Coronary artery (tissue), 2 donors: ENCODE data around the gene PUM2.

Source experiments
- DNase-seq: peaks from one replicate; pipeline ENCODE4 v3.0.0-alpha.2; 2017; ENCODE audit warnings: low spot score
- H3K27ac ChIP-seq, 2 donors: fragments of 200-600 bp; sonication (generic); one replicate each; pipeline ENCODE4 v1.5.1; 2016 to 2019
- H3K4me3 ChIP-seq: fragments of 200-600 bp; sonication (generic); 2 replicates; pipeline ENCODE4 v1.5.1; 2016; ENCODE audit warnings: mild to moderate bottlenecking, moderate library complexity
- CTCF ChIP-seq: fragments of 200-600 bp; sonication (generic); IDR thresholded peaks from one replicate; pipeline ENCODE4 v1.5.1; 2019; ENCODE audit warnings: antibody characterized with exemption

The PUM2 gene

GRCh38 chr2:20307311-20307710 lies 43.3 kb downstream of the PUM2 start:
- H3K27ac ChIP-seq = no peak overlapping the region
- no peak overlapping the region for H3K4me3 ChIP-seq
- no peak for DNase-seq
- no peak for TF ChIP-seq CTCF

GRCh38 chr2:20304411-20304810 lies 46.2 kb downstream of the PUM2 start:
- TF ChIP-seq CTCF = no peak
- no peak overlapping the region for H3K4me3 ChIP-seq
- no peak overlapping the region for H3K27ac ChIP-seq
- DNase-seq = no peak

GRCh38 chr2:20303966-20304365 lies 46.7 kb downstream of the PUM2 start:
- H3K27ac ChIP-seq = no peak overlapping the region
- no peak for TF ChIP-seq CTCF
- DNase-seq = no peak
- H3K4me3 ChIP-seq = no peak overlapping the region

- no peak for TF ChIP-seq CTCF
- DNase-seq = no peak
- Histone ChIP-seq H3K4me3 (no peak overlapping the region), H3K27ac (no peak overlapping the region)
These were observed 48.6 kb downstream of the PUM2 start for GRCh38 chr2:20302019-20302418.

GRCh38 chr2:20300656-20301055 lies 50.0 kb downstream of the PUM2 start:
- H3K4me3 ChIP-seq = no peak overlapping the region
- TF ChIP-seq CTCF = no peak
- H3K27ac ChIP-seq = no peak overlapping the region
- no peak for DNase-seq

GRCh38 chr2:20299113-20299512 lies 51.5 kb downstream of the PUM2 start:
- DNase-seq = no peak
- no peak overlapping the region for H3K4me3 ChIP-seq
- TF ChIP-seq CTCF = no peak
- no peak overlapping the region for H3K27ac ChIP-seq

- H3K27ac ChIP-seq = no peak overlapping the region
- DNase-seq = no peak
- no peak overlapping the region for H3K4me3 ChIP-seq
- TF ChIP-seq CTCF = no peak
These were observed 56.4 kb downstream of the PUM2 start for GRCh38 chr2:20294231-20294630.
